GM12801 (cell line): ENCODE data around the gene CCDC39.

Experiments used
- TF ChIP-seq, protein P1 (sequence below): IDR thresholded peaks from one replicate; pipeline ENCODE4 v1.5.1; 2011; ENCODE audit warnings: control low read depth; ENCODE audit not compliant: insufficient read length; ENCODE audit errors: extremely low read depth

The CCDC39 gene

DNA sequence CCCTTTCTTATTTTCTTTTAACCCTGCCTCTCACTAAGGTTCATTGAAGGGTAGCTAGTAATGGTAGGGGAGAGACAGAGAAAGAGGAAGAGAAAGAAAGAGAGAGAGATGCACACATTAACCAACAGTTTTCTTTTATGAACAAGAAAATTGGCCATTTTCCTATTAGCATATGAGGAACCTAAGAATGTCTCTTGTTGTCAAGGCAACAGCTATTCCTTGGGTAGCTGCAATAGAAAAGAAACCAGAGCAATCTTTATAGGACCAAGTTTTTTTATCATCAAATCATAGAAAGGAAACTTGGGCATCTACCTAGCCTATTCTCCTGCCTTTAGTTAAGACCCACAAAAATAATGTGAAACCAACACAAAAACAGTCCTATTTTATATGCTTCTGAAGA, 15.0 kb upstream of the CCDC39 start:
- TF ChIP-seq, protein P1, sequence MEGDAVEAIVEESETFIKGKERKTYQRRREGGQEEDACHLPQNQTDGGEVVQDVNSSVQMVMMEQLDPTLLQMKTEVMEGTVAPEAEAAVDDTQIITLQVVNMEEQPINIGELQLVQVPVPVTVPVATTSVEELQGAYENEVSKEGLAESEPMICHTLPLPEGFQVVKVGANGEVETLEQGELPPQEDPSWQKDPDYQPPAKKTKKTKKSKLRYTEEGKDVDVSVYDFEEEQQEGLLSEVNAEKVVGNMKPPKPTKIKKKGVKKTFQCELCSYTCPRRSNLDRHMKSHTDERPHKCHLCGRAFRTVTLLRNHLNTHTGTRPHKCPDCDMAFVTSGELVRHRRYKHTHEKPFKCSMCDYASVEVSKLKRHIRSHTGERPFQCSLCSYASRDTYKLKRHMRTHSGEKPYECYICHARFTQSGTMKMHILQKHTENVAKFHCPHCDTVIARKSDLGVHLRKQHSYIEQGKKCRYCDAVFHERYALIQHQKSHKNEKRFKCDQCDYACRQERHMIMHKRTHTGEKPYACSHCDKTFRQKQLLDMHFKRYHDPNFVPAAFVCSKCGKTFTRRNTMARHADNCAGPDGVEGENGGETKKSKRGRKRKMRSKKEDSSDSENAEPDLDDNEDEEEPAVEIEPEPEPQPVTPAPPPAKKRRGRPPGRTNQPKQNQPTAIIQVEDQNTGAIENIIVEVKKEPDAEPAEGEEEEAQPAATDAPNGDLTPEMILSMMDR: no peak

GRCh38 chr3:180693656-180694055, 14.4 kb upstream of the CCDC39 start:
- TF ChIP-seq, protein P1: no peak

DNA sequence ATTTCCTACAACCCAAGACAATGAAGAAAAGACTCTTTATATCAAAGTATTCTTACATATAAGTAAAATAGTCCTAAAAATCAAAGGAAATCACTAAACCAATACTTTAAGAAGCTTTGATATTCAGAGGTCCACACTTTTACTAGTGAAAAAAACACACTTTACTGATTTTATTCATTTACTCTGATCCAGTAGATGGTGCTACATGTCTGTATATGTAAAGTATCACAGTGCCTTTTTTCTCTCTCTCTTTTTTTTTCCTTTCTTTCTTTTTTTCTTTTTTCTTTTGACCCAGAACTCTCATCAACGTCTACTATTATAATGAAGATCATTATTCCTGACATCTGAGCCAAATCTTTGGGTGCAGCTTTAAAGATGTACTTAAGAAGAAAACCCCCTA, 10.8 kb upstream of the CCDC39 start:
- TF ChIP-seq, protein P1: no peak

DNA sequence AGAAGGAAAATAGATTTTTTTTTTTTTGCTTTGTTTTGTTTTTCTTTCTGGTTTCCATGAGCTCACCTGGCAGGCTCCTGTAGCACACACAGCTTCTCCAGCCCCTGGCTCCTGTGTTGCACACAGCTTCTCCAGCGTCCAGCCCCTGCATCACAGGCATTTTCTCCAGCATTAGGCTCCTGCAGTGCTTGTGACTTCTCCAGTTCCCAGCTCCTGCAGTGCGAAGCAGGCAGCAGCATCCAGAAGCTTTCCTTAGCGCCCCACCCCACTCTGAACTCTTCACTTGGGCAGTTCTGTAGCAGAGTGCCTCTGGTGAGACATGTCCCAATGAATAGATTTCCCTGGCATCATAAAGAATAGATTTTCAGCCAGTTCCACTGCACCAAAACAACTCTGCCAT, 5.5 kb upstream of the CCDC39 start:
- TF ChIP-seq, protein P1: no peak

DNA sequence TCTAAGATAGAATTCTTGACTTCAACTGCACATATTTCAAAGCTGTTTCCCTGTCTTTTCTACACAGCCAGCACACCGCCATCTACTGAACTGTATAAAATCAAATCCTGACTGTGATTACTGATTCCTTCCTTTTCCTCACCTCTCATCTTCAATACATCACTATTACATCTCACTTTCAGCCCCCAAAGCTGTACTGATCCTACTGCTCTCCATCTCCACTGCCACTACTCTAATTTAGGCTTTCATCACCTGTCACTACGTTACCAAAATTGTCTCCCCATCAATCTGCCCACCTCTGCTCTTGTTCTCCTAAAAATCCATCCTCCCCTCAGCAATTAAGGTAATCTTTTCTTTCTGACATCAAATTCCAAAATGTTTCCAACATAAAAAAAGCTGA, 4.5 kb upstream of the CCDC39 start:
- TF ChIP-seq, protein P1: no peak

DNA sequence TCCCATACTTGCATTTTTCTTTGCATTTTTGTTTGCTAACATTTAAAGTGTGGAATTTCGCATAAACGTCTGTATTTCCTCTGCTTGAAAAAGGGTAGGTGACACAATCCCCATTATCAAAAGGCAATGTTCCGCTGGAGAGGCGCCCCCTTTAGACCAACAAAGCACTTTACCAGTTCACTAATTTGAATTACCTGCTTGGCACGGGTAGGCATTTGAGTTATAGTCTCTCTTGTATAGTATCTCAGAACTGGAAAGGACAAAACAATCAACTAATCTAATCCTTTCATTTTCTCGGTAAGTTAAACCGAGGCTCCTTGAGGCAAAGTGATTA, 775 bp upstream of the CCDC39 start:
- TF ChIP-seq, protein P1: no peak

- TF ChIP-seq, protein P1: no peak
Measured at GRCh38 chr3:180678231-180678630, 1.1 kb downstream of the CCDC39 start.

DNA sequence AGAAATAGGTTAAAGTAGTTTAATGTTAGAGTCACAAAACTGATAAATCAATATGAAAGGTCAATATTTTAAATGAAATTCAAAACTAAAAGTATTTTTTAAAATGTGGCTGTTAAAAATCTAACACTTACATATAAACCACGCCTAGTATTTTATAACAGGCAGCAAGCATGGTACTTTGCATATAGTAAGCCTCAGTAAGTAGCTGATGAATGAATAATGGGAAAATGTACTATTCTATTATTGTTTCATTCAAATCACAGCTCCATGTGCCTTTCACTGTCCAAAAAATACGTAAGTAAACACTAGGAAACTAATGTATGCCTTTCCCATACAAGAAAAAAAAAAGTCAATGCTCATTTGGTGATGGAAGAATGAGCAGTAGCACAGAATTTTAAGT, 17.8 kb downstream of the CCDC39 start:
- TF ChIP-seq, protein P1: no peak
